Fibroblast of the conjunctiva (primary cell): Measurements from ENCODE around the gene DBH.

ENCODE experiments used
- DNase-seq: peaks from one replicate; pipeline ENCODE4 v3.0.0-alpha.2; 2010; ENCODE audit warnings: low read depth

The DBH gene

DNA sequence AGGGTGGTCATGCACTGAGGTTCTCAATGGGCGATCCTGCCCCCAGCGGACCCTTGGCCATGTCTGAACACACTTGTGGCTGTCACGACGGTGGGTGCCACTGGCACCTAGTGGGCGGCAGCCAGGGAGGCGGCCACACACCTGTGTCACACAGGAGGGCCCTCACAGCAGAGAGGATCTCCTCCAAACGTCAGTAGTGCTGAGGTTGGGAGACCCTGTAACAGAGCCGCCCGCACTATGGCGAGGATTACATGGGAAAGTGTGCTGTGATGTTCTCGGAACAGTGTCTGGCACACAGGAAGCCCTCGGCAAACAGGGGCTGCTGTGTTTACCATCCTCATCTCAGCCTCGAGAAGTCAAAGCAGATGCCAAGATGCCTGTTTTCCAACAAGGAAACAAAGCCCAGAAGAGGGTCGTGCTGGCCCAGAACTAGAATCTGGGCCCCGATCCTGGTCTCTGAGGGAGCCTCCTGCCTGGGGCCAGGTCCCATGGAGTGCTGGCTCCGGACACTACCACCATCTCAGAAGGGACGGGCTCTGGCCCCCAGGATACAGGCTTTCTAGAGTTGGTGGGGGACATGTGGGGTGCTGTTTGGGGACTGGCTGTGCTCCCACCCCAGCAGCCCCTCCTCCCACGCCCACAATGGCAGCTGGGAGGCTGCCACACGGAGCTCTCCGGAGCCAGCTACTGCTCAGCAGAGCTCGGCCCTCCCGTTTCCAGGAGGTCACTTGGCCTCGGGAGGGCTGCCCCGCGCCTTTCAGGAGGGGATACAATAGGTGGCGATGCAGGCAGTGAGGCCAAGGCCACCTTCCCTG lies 48.2 kb downstream of the DBH start:
- no peak for DNase-seq

DNA sequence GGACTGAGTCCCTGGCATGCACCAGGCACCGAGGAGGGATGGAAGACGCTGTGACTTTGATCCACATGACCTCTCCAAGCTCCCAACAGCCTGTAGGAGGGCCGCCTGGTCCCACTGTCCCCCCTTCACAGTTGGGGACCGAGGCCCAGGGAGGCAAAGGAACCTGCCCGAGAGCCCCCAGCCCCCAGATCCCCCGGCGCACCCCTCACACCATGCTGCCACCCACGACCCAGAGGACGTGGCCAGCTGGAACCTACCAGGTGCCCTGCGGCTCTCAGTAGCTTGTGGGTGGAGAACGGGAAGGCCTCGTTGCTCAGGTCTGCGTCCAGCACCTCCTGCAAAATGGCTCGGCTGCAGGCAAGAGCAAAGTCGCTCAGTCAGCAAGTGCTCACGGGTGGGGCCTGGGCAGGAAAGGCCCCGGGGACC lies 48.8 kb downstream of the DBH start:
- DNase-seq: no peak

DNA sequence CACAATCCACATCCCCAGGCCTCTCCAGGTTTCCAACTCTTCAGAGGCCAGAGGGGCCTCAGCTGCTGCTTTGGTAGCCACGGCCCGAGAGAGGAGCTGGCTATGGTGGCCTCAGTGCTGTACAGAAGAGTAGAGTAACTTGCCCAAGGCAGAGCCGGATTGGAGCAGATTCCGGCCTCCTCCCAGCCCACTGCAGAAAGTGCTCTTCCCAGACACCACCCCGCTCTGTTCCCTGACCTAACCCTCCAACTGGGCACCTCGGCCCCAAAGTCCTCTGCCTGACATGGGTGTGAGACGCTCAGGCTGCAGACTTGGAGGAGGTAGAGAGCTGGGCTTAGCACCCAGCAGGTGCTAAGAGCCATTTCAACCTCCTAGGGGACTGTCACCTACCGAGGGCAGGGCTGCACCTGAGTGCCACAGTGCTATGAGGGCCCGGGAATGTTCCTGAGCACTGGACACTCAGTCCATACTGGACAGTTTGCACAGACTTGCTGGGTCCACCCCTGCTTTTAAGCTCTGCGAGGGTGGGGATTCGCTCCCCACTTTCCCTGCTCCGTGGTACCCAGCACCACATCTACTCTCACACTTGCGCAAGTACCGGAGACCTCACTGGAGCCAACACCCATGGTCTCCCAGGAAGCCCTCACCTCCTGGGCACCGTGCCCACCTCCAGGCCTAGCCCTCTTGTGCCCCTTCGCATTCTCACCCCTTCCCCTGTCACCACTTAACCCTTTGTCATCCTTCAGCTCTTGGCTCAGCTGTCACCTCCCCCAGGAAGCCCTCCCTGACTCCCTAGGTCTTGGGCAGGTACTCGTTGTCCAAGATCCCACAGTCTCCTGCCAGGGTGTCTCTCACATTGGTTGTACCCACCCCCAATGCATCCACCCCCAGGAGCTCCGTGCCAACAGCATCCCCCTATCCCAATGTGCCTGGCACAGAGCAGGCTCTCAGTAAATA lies 49.8 kb downstream of the DBH start:
- no peak for DNase-seq

DNA sequence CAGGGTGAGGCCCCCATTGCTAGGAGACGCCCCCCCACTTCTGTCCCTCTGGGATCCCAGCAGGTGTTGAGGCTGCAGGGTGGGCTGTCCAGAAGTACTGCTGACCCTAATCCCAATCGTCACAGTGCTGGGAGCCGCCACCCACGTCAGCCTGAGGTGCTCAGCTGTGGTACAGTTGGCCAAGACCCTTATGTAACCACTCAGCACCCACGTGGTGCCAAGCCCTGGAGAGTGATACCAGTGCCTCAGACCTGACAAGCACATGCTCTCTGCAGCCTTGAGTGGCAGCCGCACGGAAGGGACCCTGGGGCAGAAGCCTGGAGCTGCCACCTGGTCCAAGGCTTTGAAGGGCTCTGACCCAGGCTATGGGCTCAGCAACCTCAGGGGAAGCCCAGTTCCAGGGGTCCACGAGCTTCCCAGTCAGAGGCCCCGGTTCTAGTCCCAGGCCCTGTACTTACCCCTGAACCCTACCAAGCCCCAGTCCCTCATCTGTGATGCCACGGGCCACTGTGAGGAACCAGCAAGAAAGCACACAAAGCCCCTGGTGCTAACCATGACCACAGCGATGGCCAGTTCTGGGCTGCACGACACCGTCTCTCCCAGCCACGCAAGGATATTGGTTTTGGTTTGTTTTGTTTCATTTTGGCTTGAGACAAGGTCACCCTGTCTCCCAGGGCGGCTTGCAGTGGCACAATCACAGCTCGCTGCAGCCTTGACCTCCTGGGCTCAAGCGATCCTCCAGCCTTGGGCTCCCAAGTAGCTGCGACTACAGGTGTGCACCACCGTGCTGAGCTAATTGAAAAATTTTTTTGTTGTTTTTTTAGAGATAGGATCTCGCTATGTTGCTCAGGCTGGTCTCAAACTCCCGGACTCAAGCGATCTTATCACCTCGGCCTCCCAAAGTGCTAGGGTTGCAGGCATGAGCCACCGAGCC lies 50.7 kb downstream of the DBH start:
- DNase-seq: no peak

DNA sequence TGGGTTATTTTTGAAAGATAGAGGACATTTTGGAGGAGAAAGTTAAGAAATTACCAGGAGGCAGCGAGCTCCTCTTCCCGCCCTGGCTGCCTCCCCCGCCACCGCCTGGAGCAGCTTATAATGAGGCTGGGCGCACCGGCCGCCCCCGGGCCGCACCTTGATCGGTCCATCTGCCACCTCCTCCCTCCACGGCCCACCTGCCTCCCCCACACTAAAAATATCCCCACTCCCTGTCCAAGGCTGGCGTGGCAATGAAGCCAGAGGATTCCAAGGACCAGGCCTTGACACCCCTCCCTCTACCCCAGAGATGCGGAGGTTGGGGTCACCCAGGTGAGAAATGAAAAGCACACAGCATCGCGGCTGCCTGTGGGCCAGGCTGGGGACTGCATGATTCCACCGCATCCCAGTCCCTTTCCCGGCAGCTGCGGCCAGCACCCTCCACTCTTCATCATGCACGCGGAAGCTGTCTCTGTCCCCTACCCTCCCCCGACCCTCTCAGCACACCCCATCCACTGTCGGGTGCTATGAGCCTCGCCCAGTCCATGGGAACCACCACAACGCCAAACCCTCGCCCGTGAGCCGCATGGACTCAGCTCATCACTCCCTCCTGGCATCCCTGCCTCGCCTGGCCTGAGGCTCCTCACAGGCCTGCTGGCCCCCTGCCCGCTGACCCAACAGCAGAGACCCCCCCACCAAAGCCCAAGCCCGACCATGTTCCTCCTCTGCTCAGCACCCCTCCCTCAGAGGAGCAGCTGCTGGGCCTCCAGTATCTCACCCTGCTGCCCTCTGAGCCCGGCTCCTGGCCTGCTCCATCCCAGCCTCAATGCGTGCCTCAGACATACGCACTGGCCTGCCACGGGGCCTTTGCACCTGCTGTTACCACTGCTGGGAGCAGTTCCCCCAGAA lies 51.9 kb downstream of the DBH start:
- no peak for DNase-seq

GRCh38 chr9:133689151-133689763 lies 53.1 kb downstream of the DBH start:
- no peak for DNase-seq

- DNase-seq: no peak
Observed at GRCh38 chr9:133690081-133690561, 54.0 kb downstream of the DBH start.

DNA sequence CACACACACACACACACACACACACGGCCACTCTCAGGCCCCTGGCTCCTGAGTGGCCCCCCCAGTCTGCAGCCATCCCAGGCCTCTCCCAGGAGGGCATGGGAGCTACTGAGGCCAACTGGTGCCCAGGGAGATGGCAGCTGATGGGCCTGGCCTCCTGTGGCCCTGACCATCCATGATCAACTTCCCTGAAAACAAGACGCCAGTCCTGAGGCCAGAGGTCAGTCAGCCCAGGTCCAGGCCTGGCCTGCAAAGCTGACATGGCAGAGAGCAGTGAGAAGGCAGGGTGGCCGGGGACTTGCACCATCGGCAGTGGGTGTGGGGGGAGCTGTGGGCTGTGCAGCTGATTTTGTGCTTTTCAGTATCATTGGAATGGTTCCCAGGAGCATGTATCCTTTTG lies 55.0 kb downstream of the DBH start:
- DNase-seq: no peak

- no peak for DNase-seq
Observed at GRCh38 chr9:133691626-133692363, 55.6 kb downstream of the DBH start.

GRCh38 chr9:133692364-133692985 lies 56.3 kb downstream of the DBH start:
- no peak for DNase-seq

DNA sequence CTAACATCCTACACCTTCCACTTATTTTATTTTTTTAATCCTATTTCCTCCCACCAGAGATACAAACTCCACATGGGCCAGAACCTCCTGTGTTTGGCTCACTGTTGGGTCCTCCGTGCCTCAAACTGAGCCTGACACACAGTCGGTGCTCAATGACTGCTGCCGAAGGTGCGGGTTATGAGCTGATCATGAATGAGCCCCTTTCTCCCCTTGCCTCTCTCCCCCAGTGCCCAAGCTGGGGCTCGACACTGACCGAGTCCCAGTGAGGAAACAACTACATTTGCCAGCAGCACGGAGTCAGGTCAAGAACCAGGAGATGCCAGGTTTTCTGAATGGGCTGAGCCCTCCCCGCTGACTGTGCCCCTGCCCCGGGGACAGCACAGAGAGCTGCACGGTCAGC lies 57.0 kb downstream of the DBH start:
- DNase-seq: no peak

DNA sequence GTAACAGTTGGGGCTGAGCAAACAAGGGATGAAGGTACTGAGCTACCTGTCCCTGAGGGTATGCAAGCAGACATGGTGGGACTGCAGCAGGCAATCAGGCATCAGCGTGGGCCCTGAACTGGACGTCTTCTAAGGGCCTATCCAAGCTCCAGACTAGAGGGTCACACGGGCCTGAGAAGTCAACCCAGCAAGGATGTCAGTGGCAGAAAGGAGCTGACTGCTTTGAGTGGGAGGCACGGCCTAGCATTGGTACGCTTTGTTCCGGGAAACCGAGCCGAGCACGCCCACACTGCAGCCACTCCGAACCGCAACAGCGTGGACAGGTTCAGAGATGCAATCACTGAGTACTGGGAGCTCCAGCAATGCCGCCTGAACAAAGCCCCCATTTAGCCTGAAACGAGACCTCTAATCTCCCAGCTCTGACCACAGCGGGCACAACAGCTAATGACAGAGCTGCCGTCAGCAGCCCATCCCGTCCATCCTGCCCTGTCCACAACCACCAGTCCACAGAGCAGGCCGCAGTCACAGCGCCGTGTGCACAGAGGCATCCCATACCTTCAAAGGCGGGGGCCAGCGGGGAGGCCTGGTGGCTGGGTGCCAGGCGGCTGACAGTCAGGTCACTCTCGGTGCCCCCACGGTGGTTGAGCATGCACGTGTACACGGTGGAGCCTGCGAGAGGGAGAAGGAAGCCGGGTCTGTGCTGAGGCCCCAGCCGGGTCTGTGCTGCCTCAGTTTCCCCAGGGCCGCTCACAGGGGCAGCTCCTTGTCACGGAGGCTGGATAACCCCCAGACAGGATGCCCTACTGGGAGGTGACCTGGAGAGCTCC lies 57.8 kb downstream of the DBH start:
- DNase-seq: no peak

GRCh38 chr9:133694686-133695085 lies 58.5 kb downstream of the DBH start:
- no peak for DNase-seq

DNA sequence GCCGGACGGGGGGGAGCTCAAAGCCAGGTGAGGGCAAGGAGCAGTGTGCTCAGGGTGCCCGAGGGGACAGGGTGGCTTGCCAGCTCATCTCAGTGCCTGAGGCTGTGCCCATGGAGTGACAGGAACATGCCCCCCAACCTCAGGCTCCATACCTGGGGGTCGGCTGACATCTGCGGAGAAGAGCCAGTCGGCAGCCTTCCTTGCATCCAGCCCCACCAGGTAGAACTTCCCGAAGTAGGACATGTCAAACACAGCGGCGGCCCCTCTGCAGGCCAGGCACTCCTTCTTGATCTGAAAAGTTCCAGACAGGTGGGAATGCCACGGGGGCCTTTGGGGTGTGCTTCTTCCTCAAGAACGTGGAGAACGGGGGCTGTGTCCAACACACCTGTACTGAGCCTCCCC lies 59.9 kb downstream of the DBH start:
- no peak for DNase-seq

DNA sequence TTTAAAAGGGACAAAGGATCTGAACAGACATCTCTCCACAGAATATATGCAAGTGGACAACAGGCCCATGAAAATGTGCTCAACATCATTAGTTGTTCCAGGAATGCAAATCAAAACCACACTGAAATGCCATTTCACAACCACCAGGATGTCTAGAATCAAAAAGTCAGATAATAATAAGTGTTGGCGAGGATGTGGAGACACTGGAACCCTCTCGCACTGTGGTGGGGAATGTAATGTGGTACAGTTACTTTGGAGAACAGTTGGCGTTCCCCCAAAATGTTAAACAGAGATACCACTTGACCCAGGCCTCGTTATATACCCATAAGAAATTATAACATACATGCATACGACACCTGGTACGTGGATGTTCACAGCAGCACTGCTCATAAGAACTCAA lies 63.4 kb downstream of the DBH start:
- DNase-seq: no peak

- no peak for DNase-seq
Observed at GRCh38 chr9:133700819-133701320, 64.7 kb downstream of the DBH start.

- DNase-seq: no peak
Observed at GRCh38 chr9:133701321-133701980, 65.3 kb downstream of the DBH start.
